Adipose tissue (tissue), 3 donors: ENCODE data around the gene RPLP2. TPM values are rescaled to one million over a fixed set of nuclear protein-coding genes. Genes with fewer than 3 reads are reported as not detected.
A peak's percentile ranks its signal among the peaks of the same experiment; 100 is the strongest.

Experiments used
- H3K27ac ChIP-seq: one replicate; pipeline ENCODE4 v1.5.1; 2013; ENCODE audit warnings: low read depth, low read length
- WGBS, 3 donors: extraction: QIAGEN DNeasy Blood & Tissue Kit; methylation state at CpG; one replicate each; pipeline ENCODE4 v1.1.7; 2013; 5-methylcytosine and 5-hydroxymethylcytosine counted together
- polyA plus RNA-seq, 3 donors: library from polyadenylated mRNA; stranded (reverse); fragments of 200-250 nt; gene quantifications; one replicate each; pipeline ENCODE4 v1.2.3, GENCODE V29; 2013
- donor health status: healthy with polysubstance abuse.
- donor health status: Bipolar disorder and iron deficiency.
- donor health status: healthy.

RPLP2 gene
- polyA plus RNA-seq, 3 donors, result 1,158 to 3,822 (median 2,898) TPM

DNA sequence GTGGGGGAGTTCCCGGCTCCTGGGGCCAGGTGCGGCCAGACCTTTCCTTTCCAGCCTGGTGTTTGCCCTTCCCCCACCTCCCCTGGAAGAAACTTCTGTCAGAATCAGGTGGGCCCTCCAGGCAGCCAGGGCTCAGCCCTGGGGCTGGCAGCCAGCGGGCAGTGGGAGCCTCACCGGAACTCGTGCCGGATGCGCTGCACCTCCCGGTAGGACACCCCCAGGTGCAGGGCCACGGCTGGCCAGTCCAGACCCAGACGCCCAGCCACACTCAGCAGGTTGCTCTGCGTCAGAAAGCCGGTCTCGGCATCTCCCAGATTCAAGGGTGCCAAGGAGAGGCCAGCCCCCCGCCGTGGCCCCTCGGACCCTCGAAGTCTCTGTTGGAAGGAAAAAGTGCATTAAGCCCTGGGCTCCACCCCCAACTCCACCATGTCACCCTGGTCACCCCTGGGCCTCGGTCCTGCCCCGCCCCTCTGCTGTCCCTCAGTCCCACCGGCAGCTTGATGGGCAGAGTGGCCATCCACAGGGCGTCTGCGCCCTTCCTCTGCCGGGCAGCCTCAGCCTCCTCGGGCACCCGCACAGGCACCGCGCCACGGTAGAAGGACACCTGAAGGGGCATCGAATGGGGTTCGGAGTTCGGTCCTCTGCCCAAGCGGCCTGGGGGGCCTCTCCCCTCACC lies 10.0 kb upstream of the RPLP2 start:
- H3K27ac ChIP-seq, result no peak overlapping the region
- WGBS, 3 donors, result 86 to 96% (median 94%) methylated on average over 25 to 32 of the region's 32 CpGs

DNA sequence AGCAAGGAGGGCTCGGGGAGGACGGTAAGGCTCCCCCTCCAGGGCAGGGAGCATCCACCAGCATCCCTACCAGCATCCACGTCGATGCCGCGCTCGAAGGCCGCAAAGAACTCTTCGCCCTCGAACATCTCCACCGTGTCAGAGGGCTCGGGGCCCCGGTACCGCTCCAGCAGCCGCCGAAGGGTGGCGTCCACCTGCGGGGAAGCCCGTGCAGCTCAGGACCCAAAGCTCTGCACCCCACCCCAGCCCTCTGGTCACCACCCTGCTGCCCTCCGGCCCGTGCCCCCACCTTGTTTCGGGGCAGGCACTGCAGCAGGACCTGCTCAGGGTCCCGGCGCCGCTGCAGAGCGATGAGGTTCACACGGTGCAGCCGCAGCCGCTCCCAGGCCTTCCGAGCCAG lies 9.3 kb upstream of the RPLP2 start:
- WGBS, 3 donors, result 91 to 95% (median 94%) methylated on average over 30 of the region's 30 CpGs
- H3K27ac ChIP-seq, result no peak overlapping the region

DNA sequence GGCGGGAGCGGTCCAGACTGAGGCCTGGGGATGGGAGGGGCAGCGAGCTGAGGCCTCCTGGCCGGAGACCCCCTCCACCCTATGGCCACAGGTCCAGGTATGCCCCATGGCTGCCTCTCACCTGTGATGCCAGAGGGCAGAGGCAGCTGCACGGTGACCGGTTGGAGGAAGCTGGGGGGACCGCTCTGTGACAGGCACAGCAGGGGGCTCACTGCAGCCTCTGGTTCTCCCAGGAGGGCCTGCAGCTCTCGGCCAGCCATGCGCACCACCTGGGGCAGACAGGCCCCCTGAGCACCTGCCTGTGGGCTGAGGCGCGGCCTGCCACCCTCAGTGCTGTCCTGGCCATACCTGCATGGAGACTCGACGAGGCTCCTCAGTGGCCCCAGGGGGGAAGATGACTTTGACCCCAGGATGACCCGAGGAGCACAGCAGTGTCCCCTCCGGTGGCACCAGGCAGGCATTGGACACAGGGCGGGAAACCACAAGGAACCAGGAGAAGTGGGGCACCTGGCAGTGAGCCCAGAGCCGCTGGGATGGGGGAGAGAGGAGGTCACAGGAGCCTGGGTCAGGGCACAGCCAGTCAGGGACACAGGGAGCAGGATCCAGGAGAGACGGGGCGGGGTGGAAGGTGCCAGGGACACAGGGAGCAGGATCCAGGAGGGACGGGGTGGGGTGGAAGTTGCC lies 8.5 kb upstream of the RPLP2 start:
- no peak overlapping the region for H3K27ac ChIP-seq
- WGBS, 3 donors, result 91 to 93% (median 93%) methylated on average over 18 to 20 of the region's 20 CpGs

DNA sequence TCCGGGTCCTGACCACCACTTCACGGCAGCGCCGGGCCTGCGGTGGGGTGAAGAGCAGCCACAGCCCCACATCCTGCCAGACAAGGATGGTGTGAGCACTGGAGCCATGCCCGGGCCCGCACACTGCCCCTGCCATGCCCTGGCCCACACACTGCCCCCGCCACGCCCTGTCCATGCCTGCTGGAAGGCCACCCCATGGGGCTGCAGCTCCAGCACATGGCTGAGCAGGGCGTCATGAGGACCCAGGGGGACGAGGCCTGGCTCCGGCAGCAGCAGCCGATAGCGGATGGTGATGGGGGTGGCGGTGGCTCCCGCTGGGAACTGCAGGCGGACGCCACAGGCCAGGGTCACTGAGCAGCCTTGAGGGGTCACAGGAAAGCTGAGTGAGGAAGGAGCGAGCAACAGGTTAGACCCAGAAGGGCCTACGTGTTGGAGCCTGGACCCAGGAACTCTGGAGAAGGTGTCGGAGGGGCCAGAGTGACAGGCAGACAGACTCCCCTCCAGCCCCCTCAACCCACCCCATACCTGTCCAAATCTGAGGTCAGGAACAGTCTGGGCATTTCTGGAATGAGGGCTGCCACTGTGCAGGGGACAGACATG lies 7.6 kb upstream of the RPLP2 start:
- 96 to 98% (median 97%) methylated on average over 21 of the region's 21 CpGs for WGBS, 3 donors
- no peak overlapping the region for H3K27ac ChIP-seq

DNA sequence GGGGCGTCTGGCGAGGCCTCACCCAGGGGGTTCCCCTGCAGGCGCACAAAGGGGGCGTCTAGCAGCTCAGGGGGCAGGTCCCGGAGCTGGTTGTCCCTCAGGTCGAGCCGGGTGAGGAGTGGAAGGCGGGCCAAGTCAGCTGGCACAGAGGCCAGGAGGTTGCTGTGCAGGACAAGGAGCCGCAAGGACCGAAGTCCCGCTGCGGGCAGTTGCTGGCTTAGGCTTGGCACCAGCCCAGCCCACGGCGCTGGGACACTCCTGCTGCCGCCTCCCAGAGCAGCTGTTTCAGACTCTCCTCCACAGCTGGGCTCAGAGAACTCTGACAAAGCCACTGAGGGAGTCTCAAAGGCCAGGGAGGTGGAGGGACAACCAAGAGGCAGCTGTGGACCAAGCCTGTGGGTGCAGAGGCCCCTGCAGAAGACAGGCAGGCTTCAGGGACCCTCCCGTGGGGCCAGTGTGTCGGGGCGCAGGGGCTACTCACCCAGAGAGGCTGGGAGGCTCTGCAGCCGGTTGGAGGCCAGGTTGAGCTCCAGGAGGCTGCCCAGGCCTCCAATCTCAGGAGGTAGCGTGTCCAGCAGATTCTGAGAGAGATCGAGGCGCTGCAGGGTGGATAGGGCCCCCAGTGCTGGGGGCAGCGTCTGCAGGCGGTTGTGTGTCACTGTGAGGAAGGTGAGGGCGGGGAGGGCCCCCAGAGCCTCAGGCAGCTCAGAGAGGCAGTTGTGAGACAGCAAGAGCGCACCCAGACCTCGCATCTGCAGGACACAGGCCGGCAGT lies 6.9 kb upstream of the RPLP2 start:
- no peak overlapping the region for H3K27ac ChIP-seq
- 91 to 94% (median 93%) methylated on average over 28 of the region's 28 CpGs for WGBS, 3 donors

DNA sequence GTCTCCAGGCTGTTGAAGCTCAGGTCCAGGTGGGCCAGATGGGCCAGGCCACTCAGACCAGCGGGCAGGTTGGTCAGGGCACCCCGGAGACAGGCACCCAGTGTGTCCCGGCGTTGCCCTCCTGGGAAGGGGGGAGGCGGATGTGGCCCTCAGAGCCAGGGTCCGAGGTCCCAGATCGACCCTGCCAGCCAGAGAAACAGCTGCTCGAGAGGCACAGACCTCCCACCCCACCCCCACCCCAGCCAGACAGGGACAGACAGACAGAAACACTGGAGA lies 6.4 kb upstream of the RPLP2 start:
- no peak overlapping the region for H3K27ac ChIP-seq
- 74 to 100% (median 89%) methylated on average over 4 to 8 of the region's 8 CpGs for WGBS, 3 donors

DNA sequence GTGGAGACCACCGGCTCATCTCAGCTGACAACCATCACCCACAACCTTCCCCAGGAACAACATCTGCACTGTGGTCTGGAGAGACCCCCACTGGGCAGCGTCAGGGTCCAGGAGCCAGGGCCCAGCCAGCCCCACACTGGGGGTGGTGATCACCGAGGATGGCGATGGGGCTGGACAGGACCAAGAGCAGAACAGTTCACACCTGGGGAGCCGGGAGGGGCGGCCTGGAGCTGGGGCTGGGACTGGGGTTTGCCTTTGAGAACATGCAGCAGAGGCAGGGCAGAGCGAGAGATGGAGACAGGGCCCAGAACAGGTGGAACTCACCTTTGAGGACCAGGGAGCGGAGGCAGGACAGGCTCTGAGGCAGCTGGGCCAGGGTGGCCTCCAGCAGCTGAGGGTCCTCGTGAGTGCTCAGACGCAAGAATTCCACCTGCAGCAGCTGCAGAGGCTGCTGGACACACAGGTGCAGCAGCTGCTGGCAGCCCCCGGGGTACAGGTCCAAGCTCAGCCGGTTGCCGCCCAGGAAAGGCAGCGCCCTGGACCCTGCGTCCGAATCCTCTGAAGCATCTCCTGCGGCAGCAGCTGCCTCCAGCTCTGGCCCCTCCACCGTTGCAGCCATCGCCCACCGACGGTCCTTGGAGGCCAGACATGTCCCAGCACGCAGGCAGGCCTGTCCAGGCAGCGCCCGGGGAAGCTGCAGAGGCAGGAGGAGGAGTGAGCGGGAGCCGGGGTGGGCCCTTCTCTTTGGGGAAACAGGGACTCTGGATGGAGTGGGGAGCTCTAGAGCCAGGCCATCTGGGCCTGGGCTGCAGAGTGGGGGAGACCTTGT lies 5.8 kb upstream of the RPLP2 start:
- 55 to 59% (median 57%) methylated on average over 24 to 26 of the region's 26 CpGs for WGBS, 3 donors
- no peak overlapping the region for H3K27ac ChIP-seq

DNA sequence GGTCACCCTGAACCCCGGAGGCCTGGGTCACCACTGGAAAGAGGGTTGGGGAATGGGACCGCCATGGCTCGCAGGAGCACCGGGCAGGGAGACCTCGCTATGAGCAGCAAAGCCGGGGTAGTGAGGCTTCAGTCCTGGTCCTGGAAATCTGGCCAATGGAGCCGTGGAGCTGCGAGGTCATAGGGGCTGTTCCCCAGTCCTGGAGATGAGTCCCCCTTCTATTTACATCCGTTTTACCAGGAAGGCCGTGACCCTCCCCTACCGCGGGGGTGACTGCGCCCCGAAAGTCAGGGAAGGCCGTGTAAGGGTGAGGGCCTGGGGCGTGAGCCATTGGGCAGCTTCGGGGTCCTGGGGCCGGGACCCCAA lies 5.2 kb upstream of the RPLP2 start:
- 5 to 6% (median 6%) methylated on average over 18 of the region's 18 CpGs for WGBS, 3 donors
- no peak overlapping the region for H3K27ac ChIP-seq

DNA sequence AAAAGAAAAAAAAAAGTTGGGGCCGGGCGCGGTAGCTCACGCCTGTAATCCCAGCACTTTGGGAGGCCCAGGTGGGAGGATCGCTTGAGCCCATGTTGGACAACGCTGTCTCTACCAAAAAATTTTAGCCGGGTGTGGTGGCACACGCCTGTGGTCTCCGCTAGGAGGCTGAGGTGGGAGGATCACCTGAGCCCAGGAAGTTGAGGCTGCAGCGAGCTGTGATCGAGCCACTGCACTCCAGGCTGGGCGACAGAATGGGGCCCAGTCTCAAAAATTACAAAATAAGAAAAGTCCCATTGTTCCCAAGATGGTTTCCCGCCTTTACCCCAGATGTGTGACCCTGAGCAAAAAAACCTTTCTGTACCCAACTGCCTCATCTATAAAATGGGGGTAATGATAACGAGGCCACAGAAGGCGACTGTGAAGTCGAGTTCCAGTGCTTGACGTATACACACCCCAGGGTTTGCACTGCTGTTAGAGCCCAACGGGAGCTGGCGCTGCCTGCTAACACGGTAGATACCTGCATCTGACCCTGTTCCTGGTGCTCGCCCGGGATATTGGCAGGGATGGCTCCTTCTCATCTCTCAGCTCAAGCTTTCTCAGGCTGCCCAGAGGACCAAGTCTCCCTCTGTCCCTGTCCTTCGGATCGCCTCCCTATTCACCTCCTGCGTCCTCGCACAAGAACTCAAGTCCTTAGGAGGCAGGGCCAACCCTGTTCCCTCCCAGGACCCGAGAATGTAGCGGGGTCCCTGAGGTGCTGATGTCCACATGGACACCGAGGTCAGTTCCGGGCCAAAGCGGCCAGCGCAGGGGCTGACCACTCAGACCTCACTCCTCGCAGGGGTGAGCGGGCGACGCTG lies 1.1 kb upstream of the RPLP2 start:
- H3K27ac ChIP-seq, result peak overlapping the region; percentile 97
- WGBS, 3 donors, result 30 to 32% (median 31%) methylated on average over 36 of the region's 36 CpGs

DNA sequence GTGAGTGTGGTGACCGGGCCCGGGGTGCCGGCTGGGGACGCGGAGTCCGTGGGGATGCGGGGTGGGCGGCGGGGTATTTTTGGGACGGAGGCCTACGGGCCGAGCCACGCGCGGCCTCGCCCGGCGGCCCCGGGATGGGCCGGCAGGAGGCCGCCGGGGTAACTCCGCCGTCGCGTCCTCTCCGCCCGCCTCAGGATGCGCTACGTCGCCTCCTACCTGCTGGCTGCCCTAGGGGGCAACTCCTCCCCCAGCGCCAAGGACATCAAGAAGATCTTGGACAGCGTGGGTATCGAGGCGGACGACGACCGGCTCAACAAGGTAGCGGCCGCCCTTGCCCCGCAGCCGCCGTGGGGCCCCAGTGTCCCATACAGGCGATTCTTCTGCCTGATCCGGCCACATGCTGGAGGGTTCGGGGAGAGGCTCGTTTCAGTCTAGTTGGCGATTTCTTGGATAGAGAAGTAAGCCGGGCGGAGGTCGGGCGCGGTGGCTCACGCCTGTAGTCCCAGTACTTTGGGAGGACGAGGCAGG lies 337 bp downstream of the RPLP2 start:
- WGBS, 3 donors, result 0 to 1% (median 1%) methylated on average over 53 to 55 of the region's 55 CpGs
- peak overlapping the region; percentile 38 for H3K27ac ChIP-seq

DNA sequence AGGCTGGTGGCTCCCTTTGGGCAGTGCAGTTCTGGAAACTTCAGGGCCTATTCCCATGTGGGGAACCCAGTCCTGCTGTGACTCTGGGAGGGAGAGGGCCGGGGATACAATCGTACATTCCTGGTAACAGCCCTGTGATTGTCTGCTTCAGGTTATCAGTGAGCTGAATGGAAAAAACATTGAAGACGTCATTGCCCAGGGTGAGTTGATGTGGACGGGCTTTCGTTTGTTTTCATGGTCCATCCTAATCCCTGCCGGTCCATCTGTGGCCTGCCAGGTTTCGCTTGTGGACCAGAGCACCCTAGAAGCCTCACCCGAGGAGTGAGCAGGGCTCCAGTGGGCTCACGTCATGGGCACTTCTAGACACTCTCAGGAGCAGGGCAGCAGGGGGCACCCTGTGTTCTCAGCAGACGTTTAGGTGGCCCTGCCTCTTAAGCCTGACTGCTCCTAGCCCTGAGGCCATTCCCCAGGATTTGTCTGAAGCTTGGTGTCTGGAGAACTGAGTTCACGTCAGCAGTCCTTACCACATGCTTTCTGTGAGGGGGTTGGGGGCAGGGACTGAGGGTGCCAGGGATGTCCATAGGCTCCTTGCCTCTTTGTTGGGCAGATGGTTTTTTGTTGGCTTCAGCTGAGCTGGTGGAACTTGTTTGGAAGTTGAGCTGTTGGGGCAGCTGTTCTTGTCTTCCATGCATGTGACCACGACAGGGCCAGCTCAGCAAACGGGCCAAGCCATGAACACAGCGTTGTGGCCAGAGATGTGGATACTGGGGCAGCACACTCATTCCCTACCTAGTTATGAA lies 1.9 kb downstream of the RPLP2 start:
- no peak overlapping the region for H3K27ac ChIP-seq

DNA sequence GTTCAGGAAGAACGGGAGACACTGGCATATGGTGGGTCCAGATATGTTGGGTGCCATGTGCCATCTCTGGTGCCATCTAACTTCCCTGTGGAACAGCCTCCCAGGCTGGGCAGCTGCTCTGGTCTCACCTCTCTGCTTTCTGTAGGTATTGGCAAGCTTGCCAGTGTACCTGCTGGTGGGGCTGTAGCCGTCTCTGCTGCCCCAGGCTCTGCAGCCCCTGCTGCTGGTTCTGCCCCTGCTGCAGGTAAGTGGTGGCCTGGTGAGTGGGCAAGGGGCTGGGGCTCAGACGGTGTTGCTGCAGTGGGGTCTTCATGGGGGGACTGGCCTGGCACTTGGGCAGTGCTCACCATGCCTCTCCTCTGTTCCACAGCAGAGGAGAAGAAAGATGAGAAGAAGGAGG lies 2.6 kb downstream of the RPLP2 start:
- no peak overlapping the region for H3K27ac ChIP-seq
- WGBS, 3 donors, result 77 to 90% (median 84%) methylated on average over 3 of the region's 3 CpGs

More for the DNA sequence above, 1.9 kb downstream of the RPLP2 start:
- 57 to 67% (median 61%) methylated on average over 14 of the region's 14 CpGs for WGBS, 3 donors

DNA sequence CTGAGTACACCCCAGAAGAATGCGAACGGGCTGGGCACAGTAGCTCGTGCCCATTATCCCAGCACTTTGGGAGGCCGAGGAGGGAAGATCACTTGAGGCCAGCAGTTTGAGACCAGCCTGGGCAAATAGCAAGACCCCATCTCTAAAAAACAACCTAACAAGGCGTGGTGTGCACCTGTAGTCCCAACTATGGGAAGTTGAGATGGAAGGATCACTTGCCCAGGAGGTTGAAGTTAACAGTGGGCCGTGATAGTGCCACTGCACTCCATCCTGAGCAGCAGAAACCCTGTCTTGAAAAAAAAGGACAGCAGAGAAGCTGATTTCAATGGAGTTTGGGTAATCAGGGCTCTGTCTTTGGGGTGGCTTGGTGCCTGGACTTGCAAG lies 3.3 kb downstream of the RPLP2 start:
- no peak overlapping the region for H3K27ac ChIP-seq
- WGBS, 3 donors, result 88 to 96% (median 90%) methylated on average over 6 of the region's 6 CpGs

DNA sequence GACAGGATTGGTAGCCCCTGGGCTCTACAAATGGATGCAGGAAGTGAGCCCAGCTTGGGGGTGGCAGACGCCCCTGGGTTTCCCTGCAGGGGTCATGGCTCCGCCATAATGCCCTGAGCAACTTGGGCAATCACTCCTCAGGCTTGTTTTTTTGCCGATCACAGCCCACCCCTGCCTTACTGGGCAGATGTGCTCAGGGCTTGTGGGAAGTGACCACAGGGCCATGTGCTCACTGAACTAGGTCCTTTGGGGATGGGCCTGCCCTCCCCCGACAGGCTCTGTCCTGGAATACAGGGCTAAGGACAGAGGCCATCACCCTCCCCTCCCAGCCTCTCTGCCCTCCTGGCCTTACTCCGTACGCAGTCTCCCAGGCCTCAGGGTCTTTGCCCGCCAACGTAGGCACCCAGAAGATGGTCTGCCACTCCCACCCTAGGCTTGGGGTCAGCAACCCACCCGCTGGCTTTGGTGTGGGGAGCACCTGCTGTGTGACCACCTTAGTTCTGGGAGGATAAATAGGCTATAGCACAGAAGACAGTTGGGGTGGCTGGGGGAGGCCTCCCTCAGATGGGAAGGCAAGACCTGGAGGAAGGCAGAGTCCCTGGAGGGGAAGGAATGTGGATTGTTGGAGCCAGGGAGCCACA lies 3.8 kb downstream of the RPLP2 start:
- H3K27ac ChIP-seq, result no peak overlapping the region
- 66 to 85% (median 79%) methylated on average over 9 of the region's 9 CpGs for WGBS, 3 donors

DNA sequence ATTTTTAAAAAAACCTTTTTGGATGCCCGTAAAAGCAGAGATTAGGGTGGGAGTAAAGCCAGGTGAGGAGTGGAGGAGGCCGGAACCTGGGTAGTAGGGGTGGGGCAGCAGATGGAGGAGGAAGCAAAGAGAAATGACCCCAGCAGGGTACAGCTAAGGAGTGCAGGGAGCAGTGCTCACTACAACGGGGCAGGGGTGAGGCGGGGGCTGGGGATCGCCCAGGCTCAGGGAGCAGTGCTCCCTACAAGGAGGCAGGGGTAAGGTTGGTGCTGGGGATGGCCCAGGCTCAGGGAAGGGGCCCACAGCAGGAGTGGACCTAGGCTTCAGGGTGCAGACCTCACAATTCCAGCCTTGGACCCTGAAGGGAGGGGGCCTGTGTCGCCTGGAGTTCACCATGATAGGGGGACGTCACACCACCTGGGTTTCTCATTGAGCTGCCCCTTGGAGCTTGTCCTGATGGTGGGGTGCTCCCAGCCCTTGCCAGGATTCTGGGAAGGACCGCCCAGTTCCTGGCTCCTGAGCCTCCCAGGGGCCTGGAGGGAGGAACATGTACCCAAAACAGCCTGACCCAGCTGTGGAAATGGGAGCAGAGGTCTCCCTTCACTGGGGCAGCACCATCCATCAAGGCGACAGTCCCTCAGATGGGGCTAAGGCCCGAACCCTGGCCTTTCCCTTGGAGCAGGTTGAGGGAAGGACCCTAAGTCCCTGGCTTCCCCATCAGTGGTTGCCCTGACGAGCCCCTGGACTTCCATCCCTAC lies 6.1 kb downstream of the RPLP2 start:
- H3K27ac ChIP-seq, result no peak overlapping the region
- WGBS, 3 donors, result 78 to 81% (median 81%) methylated on average over 11 of the region's 11 CpGs

DNA sequence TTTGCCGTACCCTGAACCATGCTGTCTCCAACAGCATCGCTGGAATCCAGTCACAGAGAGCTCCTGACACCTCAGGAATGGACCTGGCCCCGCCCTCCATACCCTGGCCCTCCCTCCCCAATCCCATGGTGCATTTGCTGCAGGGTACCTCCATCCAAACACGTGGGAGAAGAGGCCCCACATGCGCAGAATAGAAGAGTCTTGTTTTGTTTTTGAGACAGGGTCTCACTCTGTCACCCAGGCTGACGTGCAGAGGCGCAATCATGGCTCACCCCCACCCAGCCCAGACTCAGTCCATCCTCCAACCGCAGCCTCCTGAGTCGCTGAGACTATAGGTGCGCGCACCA lies 6.6 kb downstream of the RPLP2 start:
- no peak overlapping the region for H3K27ac ChIP-seq
- 76 to 86% (median 81%) methylated on average over 11 of the region's 11 CpGs for WGBS, 3 donors
